ENCODE measurements around the gene ZNF280D. TPM values are rescaled to one million over a fixed set of nuclear protein-coding genes. Genes with fewer than 3 reads are reported as not detected.

Gene ZNF280D
- total and polyA plus RNA-seq, 2 of the 13 experiments (the other 11 are each of a cell fraction or from before 2014, with no cell fraction given): 7.1 to 11.9 TPM

DNA sequence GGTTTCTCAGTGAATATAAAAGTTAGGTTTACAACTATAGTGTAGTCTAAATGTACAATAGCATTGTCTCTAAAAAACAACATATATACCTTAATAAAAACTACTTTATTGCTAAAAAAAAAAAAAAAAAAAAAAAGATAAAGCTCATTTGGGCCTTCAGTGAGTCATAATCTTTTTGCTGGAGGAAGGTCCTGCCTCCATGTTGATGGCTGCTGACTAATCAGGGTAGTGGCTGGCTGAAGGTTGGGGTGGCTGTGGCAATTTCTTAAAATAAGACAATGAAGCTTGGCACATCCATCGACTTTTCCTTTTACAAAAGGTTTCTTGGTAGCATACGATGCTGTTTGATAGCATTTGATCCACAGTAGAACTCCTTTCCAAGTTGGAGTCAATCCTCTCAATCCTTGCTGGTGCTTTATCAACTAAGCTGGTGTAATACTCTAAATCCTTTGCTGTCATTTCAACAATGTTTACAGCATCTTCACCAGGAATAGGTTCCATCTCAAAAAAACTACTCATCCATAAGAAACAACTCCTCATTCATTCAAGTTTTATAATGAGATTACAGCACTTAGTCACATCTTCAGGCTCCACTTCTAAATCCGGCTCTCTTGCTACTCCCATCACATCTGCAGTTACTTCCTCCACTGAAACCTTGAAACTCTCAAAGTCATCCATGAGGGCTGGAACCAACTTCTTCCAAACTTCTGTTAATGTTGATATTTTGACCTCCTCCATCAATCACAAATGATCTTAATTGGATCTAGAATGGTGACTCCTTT, 13.3 kb downstream of the ZNF280D start:
- intact Hi-C loops (cut with micrococcal nuclease; ENCODE audit: unreplicated experiment): loop anchor here (5.0 kb wide), 1 partner anchor 38 kb away; no protein-coding TSS in a partner anchor
- Histone ChIP-seq H3K4me1 (ENCODE audit: insufficient read depth, low read length) (no peaks in the 10 kb centered on the region), H2AFZ (ENCODE audit: low read length) (no peak overlapping the region), H3K36me3 (replicated peaks in 1 of 2; ENCODE audit: control insufficient read depth in 1 of 2, insufficient read depth in 2 of 2, low read length in 2 of 2) (no peaks in the 10 kb centered on the region), H3K27me3 (ENCODE audit: control insufficient read depth in 1 of 2, insufficient read depth in 2 of 2, low read length in 2 of 2) (no peaks in the 10 kb centered on the region), H3K4me2 (ENCODE audit: low read depth, low read length) (no peak overlapping the region), H4K20me1 (ENCODE audit: insufficient read depth, low read length) (no peaks in the 10 kb centered on the region), H3K79me2 (ENCODE audit: insufficient read depth, low read length) (peaks cover 2% of the 10 kb centered on the region), H3K27ac (ENCODE audit: extremely low read length, insufficient read depth, low read length) (no peak overlapping the region), H3K9ac (ENCODE audit: insufficient read depth, low read depth, low read length) (no peak overlapping the region), H3K4me3 (replicated peaks in 1 of 3; ENCODE audit: insufficient read depth in 1 of 3, low read depth in 2 of 3, low read length in 3 of 3) (no peak overlapping the region), H3K9me3 (ENCODE audit: low read length) (no peaks in the 10 kb centered on the region)
- DNase-seq (ENCODE audit: low spot score) (no peak), FAIRE-seq (no peak), ATAC-seq (no peak)
- BruUV-seq (replicated peaks): no TSS peak
- 89% methylated on average over 3 of the region's 3 CpGs for whole genome bisulfite sequencing (ENCODE audit: low lambda C conversion rate)
- in situ Hi-C loops (cut with HindIII; ENCODE audit: extremely low pct_ligation_motif_present, low pct_unique_long_range_greater_than_20kb): no loop called here
- CTCF ChIA-PET (ENCODE audit: low intra/inter-chr PET ratio, low total read pairs): no interaction called here
- POLR2A ChIA-PET: no interaction called here
- TF ChIP-seq JDP2 (CRISPR knock-in tag; IDR thresholded peaks at IDR 0.05; ENCODE audit: borderline replicate concordance) (no peak), ZNF841 (CRISPR knock-in tag; IDR thresholded peaks at IDR 0.05; ENCODE audit: borderline replicate concordance) (no peak), ZXDC (CRISPR knock-in tag; IDR thresholded peaks at IDR 0.05) (no peak), IRF2 (CRISPR knock-in tag; IDR thresholded peaks at IDR 0.05) (no peak), ZFX (CRISPR knock-in tag; IDR thresholded peaks at IDR 0.05; ENCODE audit: low read depth) (no peak), ELF3 (CRISPR knock-in tag; IDR thresholded peaks at IDR 0.05) (no peak), YEATS2 (CRISPR knock-in tag; IDR thresholded peaks at IDR 0.05; ENCODE audit: borderline replicate concordance) (no peak), MTERF4 (CRISPR knock-in tag; IDR thresholded peaks at IDR 0.05) (no peak), ZNF672 (CRISPR knock-in tag; IDR thresholded peaks at IDR 0.05) (no peak), ZNF572 (CRISPR knock-in tag; IDR thresholded peaks at IDR 0.05) (no peak), ZFAT (CRISPR knock-in tag; conservative IDR thresholded peaks at IDR 0.05) (no peak), ZNF660 (CRISPR knock-in tag; IDR thresholded peaks at IDR 0.05; ENCODE audit: borderline replicate concordance, low read depth) (no peak)
- TF ChIP-seq, protein P1, sequence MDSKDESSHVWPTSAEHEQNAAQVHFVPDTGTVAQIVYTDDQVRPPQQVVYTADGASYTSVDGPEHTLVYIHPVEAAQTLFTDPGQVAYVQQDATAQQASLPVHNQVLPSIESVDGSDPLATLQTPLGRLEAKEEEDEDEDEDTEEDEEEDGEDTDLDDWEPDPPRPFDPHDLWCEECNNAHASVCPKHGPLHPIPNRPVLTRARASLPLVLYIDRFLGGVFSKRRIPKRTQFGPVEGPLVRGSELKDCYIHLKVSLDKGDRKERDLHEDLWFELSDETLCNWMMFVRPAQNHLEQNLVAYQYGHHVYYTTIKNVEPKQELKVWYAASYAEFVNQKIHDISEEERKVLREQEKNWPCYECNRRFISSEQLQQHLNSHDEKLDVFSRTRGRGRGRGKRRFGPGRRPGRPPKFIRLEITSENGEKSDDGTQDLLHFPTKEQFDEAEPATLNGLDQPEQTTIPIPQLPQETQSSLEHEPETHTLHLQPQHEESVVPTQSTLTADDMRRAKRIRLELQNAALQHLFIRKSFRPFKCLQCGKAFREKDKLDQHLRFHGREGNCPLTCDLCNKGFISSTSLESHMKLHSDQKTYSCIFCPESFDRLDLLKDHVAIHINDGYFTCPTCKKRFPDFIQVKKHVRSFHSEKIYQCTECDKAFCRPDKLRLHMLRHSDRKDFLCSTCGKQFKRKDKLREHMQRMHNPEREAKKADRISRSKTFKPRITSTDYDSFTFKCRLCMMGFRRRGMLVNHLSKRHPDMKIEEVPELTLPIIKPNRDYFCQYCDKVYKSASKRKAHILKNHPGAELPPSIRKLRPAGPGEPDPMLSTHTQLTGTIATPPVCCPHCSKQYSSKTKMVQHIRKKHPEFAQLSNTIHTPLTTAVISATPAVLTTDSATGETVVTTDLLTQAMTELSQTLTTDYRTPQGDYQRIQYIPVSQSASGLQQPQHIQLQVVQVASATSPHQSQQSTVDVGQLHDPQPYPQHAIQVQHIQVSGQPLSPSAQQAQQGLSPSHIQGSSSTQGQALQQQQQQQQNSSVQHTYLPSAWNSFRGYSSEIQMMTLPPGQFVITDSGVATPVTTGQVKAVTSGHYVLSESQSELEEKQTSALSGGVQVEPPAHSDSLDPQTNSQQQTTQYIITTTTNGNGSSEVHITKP (CRISPR knock-in tag; IDR thresholded peaks at IDR 0.05; ENCODE audit: low read depth): no peak
